Thyroid gland (tissue), 4 donors: ENCODE results near the gene HPCA. TPM values are rescaled to one million over a fixed set of nuclear protein-coding genes. Genes with fewer than 3 reads are reported as not detected.

Source experiments
- DNase-seq, 2 donors: peaks; one replicate each; pipeline ENCODE4 v3.0.0-alpha.2; 2019
- H3K27ac ChIP-seq, 3 donors: fragments of 200-600 bp; sonication (generic); 1 replicate in 2 of 3; 2 replicates in 1 of 3; pipeline ENCODE4 v1.5.1; 2016 to 2019; ENCODE audit warnings: mild to moderate bottlenecking in 1 of 3, moderate library complexity in 1 of 3
- H3K27me3 ChIP-seq: fragments of 200-600 bp; sonication (generic); one replicate; pipeline ENCODE4 v1.5.1; 2019
- H3K36me3 ChIP-seq, 2 donors: fragments of 200-600 bp; sonication (generic); one replicate each; pipeline ENCODE4 v1.5.1; 2016 to 2019
- H3K4me1 ChIP-seq, 2 donors: fragments of 200-600 bp; sonication (generic); one replicate each; pipeline ENCODE4 v1.5.1; 2017 to 2019
- H3K4me3 ChIP-seq, 3 donors: fragments of 200-600 bp; sonication (generic); replicated peaks in 1 of 3; 1 replicate in 2 of 3; 2 replicates in 1 of 3; pipeline ENCODE4 v1.5.1; 2016; ENCODE audit warnings: mild to moderate bottlenecking in 1 of 3
- H3K9me3 ChIP-seq: fragments of 200-600 bp; sonication (generic); one replicate; pipeline ENCODE4 v1.5.1; 2017
- POLR2A ChIP-seq, 2 donors: fragments of 450-650 bp; IDR thresholded peaks; one replicate each; pipeline ENCODE4 v1.6.1; 2017; ENCODE audit warnings: antibody characterized with exemption in 2 of 2, mild to moderate bottlenecking in 2 of 2, moderate library complexity in 1 of 2
- WGBS, 2 donors: methylation state at CpG; one replicate each; pipeline ENCODE4 v1.1.5; 2017; 5-methylcytosine and 5-hydroxymethylcytosine counted together
- intact Hi-C: fragments of 100-400 bp; cut with DNase I; formaldehyde crosslinking; loops from one replicate; pipeline ENCODE4 v1.15.1; 2023
- total RNA-seq, 4 donors: library from RNA; depleted of rRNA; stranded (reverse); fragments of >200 nt; gene quantifications; one replicate each; pipeline ENCODE4 v1.2.3, GENCODE V29; 2016
- TF ChIP-seq, protein P1 (sequence below), 6 experiments: fragments of 200-600 bp in 3 of 6; fragments of 450-650 bp in 3 of 6; sonication (generic) in 3 of 6; IDR thresholded peaks; one replicate each; pipeline ENCODE4 v1.5.1; 2016 to 2019; ENCODE audit warnings: antibody characterized with exemption in 6 of 6, mild to moderate bottlenecking in 2 of 6, inconsistent platforms in 1 of 6, moderate library complexity in 1 of 6

HPCA gene
- total RNA-seq, 4 donors from 2014 or later = not detected

- Histone ChIP-seq H3K4me1 (peaks cover 7 to 39% of the 10 kb centered on the region in 2 donors), H3K36me3 (no peaks in the 10 kb centered on the region), H3K9me3 (no peaks in the 10 kb centered on the region), H3K4me3 (no peak overlapping the region), H3K27me3 (no peaks in the 10 kb centered on the region), H3K27ac (no peak overlapping the region)
- 94 to 96% methylated on average over 10 to 13 of the region's 13 CpGs for WGBS, 2 donors
- intact Hi-C loops = no loop called here
- no peak for DNase-seq
- TF ChIP-seq, protein P1, sequence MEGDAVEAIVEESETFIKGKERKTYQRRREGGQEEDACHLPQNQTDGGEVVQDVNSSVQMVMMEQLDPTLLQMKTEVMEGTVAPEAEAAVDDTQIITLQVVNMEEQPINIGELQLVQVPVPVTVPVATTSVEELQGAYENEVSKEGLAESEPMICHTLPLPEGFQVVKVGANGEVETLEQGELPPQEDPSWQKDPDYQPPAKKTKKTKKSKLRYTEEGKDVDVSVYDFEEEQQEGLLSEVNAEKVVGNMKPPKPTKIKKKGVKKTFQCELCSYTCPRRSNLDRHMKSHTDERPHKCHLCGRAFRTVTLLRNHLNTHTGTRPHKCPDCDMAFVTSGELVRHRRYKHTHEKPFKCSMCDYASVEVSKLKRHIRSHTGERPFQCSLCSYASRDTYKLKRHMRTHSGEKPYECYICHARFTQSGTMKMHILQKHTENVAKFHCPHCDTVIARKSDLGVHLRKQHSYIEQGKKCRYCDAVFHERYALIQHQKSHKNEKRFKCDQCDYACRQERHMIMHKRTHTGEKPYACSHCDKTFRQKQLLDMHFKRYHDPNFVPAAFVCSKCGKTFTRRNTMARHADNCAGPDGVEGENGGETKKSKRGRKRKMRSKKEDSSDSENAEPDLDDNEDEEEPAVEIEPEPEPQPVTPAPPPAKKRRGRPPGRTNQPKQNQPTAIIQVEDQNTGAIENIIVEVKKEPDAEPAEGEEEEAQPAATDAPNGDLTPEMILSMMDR (IDR thresholded peaks at IDR 0.05) = no peak
- no peak for TF ChIP-seq POLR2A (IDR thresholded peaks at IDR 0.05)
These were observed 18.2 kb upstream of the HPCA start for GRCh38 chr1:32868085-32868484.

DNA sequence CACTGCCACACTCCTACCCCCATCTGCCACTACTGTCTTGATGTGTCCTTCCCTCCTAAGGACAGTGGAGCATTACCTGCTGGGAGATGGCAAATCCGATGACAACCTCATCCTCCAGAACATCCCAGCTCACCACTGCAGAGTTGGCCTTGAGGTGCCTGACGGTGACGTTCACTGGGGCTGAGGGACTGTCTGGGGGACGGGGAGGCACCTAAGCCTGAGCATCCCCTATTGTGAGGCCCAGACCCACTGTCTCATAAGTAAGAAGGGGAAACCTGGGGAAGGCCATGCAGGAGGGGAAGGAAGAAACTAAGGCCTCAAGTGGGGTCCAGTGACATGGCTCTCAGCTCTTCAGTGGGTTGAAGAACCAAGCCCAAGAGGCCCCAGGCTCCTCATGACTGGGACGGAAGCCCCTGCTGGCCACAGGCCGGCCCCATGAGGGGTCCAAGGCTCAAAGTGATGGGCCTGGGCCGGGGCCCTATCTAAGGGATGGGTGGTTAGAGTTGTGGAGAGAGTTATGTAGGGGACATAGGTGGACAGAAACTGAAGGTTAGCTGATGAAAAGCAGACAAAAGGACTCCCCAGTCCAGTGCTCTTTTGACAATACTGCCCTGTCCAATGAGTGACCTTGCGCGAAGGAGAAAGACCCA, 17.4 kb upstream of the HPCA start:
- intact Hi-C loops = no loop called here
- no peaks in the 10 kb centered on the region for H3K27me3 ChIP-seq
- H3K36me3 ChIP-seq = no peaks in the 10 kb centered on the region
- TF ChIP-seq, protein P1 (IDR thresholded peaks at IDR 0.05) = no peak
- TF ChIP-seq POLR2A (IDR thresholded peaks at IDR 0.05) = no peak
- H3K4me1 ChIP-seq = peaks cover under 1 to 31% of the 10 kb centered on the region in 2 donors
- no peak for DNase-seq
- H3K27ac ChIP-seq = no peak overlapping the region
- H3K4me3 ChIP-seq = no peak overlapping the region
- 90 to 94% methylated on average over 9 of the region's 9 CpGs for WGBS, 2 donors
- H3K9me3 ChIP-seq = no peaks in the 10 kb centered on the region

DNA sequence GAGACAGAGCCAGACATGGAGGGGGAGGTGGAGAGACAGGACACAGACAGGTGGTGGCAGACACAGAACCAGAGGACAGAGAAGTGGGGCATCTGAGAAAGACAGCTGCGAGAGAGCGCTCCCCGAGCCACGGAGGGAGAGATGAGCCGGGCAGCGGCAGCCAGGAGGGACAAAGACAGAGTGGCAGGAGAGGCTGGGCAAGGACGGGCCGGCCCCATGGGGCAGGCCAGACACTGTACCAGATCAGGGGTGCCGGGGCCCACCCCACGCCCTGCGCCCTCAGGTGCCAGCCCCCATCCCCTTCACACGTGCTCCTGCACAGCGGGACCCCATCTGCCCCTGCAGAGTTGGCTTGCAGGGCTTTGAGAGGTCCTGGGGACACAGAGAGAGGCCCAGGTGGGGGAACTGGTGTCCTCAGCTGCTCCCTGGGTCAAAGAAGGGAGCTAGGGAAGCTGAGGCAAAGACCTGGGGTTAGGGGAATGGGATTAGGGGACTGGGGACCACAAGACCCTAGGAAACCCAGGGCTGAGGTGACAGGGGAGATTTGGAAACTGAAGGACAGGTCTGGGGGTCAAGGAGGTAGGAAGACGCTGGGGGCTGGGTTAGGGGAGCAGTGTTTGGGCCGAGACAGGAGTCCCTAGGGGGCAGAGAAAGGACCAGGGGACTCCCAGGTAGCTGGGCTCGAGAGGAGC, 16.2 kb upstream of the HPCA start:
- intact Hi-C loops = loop anchor here (5.0 to 10.0 kb wide), 3 partner anchors 158 to 465 kb away; no protein-coding TSS in a partner anchor
- no peak overlapping the region for H3K27ac ChIP-seq
- WGBS, 2 donors = 58 to 70% methylated on average over 10 to 15 of the region's 16 CpGs
- no peaks in the 10 kb centered on the region for H3K9me3 ChIP-seq
- no peak overlapping the region for H3K4me3 ChIP-seq
- H3K36me3 ChIP-seq = no peaks in the 10 kb centered on the region
- TF ChIP-seq, protein P1 (IDR thresholded peaks at IDR 0.05) = no peak
- no peak for TF ChIP-seq POLR2A (IDR thresholded peaks at IDR 0.05)
- peaks cover 0 to 24% of the 10 kb centered on the region in 2 donors for H3K4me1 ChIP-seq
- no peaks in the 10 kb centered on the region for H3K27me3 ChIP-seq
- no peak for DNase-seq

- intact Hi-C loops = loop anchor here (5.0 to 10.0 kb wide), 3 partner anchors 158 to 466 kb away; no protein-coding TSS in a partner anchor
These were observed 15.5 kb upstream of the HPCA start, which contains the start of gene FNDC5 for GRCh38 chr1:32870615-32871363. Gene FNDC5 (minus strand): TSS chr1:32870912.

More at GRCh38 chr1:32870615-32871363, 15.5 kb upstream of the HPCA start, which contains the start of gene FNDC5:
- Histone ChIP-seq H3K36me3 (no peaks in the 10 kb centered on the region), H3K4me1 (peaks cover 0 to 26% of the 10 kb centered on the region in 2 donors), H3K4me3 (peak within 1 kb of the TSS in 1 of 3 donors; percentile 31), H3K27me3 (no peaks in the 10 kb centered on the region), H3K27ac (no peak within 1 kb of the TSS), H3K9me3 (no peaks in the 10 kb centered on the region)
- peak; percentile 41 to 59 for DNase-seq
- 0 to 8% methylated on average over 6 to 10 of the region's 99 CpGs for WGBS, 2 donors
- TF ChIP-seq POLR2A (IDR thresholded peaks at IDR 0.05) = no peak
- TF ChIP-seq, protein P1 (IDR thresholded peaks at IDR 0.05) = peak in 1 of 6 experiments; percentile 10
